Panc1 (cell line): Measurements from ENCODE around the gene P2RX1.

Experiments used
- CTCF ChIP-seq: fragments of 450-650 bp; IDR thresholded peaks from 2 replicates; pipeline ENCODE4 v1.5.1; 2017; ENCODE audit warnings: mild to moderate bottlenecking
- POLR2AphosphoS5 ChIP-seq: IDR thresholded peaks from 2 replicates; pipeline ENCODE4 v1.6.1; 2012; ENCODE audit warnings: mild to moderate bottlenecking, low read depth, low read length, moderate library complexity
- SIN3A ChIP-seq: IDR thresholded peaks from 2 replicates; pipeline ENCODE4 v1.6.1; 2012; ENCODE audit warnings: low read depth, mild to moderate bottlenecking, low read length, moderate library complexity, borderline replicate concordance; ENCODE audit not compliant: insufficient read depth
- TCF7L2 ChIP-seq: IDR thresholded peaks from 2 replicates; pipeline ENCODE4 v1.6.1; 2011; ENCODE audit warnings: mild to moderate bottlenecking, low read depth, low read length, inconsistent platforms

- no peak for TF ChIP-seq CTCF
- no peak for TF ChIP-seq POLR2AphosphoS5
- TF ChIP-seq TCF7L2, result no peak
- no peak for TF ChIP-seq SIN3A
Measured at GRCh38 chr17:3949418-3949817, 33.2 kb upstream of the P2RX1 start.
